K562 (cell line): ENCODE data around the gene SLC41A3. TPM values are rescaled to one million over a fixed set of nuclear protein-coding genes. Genes with fewer than 3 reads are reported as not detected.

Experiments
- ATAC-seq: fragments of 200-7000 bp; cut with Tn5 transposase; 3 replicates; pipeline ENCODE4 v1.9.1; 2020; ENCODE audit warnings: moderate library complexity
- BruUV-seq: library from RNA; stranded (reverse); fragments of 400-500 nt; replicated peaks from 2 replicates; lab custom pipeline; 2021; lab: Mats Ljungman, UMichigan
- CTCF ChIA-PET: fragments of 300-600 bp; formaldehyde crosslinking; extraction: SDS; loops from one replicate; lab custom pipeline; 2021; ENCODE audit warnings: low intra/inter-chr PET ratio; lab: Yijun Ruan, JAX
- POLR2A ChIA-PET: fragments of 300-600, 350-650 bp; sonication (Branson Sonifier 250); formaldehyde crosslinking; extraction: SDS; loops from one replicate; lab custom pipeline; 2021; ENCODE audit warnings: antibody characterized with exemption, inconsistent platforms; lab: Yijun Ruan, JAX
- DNase-seq, 4 experiments: peaks; one replicate each; pipeline versions ENCODE4 v3.0.0 to v3.0.0-alpha.2; 2011 to 2018; ENCODE audit warnings: low spot score in 3 of 4, mixed read lengths in 3 of 4; ENCODE audit errors: extremely low read depth in 1 of 4
- FAIRE-seq: peaks from 2 replicates; lab custom pipeline; 2011; peaks lifted over from hg19 to GRCh38; lab: Jason Lieb, UNC
- H2AFZ ChIP-seq: 2 replicates; pipeline ENCODE4 v1.6.0; 2011; ENCODE audit warnings: low read depth, low read length, control low read depth, inconsistent platforms
- H3K27ac ChIP-seq: fragments of 200-600 bp; 3 replicates; pipeline ENCODE4 v1.8.0; 2011; ENCODE audit warnings: low read depth, mild to moderate bottlenecking, control low read depth, inconsistent platforms, low read length, moderate library complexity, mixed read lengths; ENCODE audit errors: extremely low read depth
- H3K27me3 ChIP-seq, 2 experiments: fragments of 300-600 bp in 1 of 2; 2 replicates in 1 of 2; 3 replicates in 1 of 2; pipeline versions ENCODE4 v1.6.0 to v1.8.0; 2011; ENCODE audit warnings: inconsistent platforms in 2 of 2, low read length in 2 of 2, mild to moderate bottlenecking in 1 of 2, mixed read lengths in 1 of 2, moderate library complexity in 1 of 2; ENCODE audit not compliant: control insufficient read depth in 2 of 2, insufficient read depth in 2 of 2
- H3K36me3 ChIP-seq: fragments of 300-600 bp; 3 replicates; pipeline ENCODE4 v1.8.0; 2011; ENCODE audit warnings: mild to moderate bottlenecking, low read length, inconsistent platforms; ENCODE audit not compliant: control insufficient read depth, insufficient read depth
- H3K4me1 ChIP-seq, 2 experiments: fragments of 200-600 bp in 1 of 2; replicated peaks in 1 of 2; 2 replicates in 1 of 2; 3 replicates in 1 of 2; pipeline versions ENCODE4 v1.5.1 to v1.8.0; 2011; ENCODE audit warnings: inconsistent platforms in 2 of 2, low read length in 2 of 2, mild to moderate bottlenecking in 1 of 2, mixed read lengths in 1 of 2, moderate library complexity in 1 of 2; ENCODE audit not compliant: control insufficient read depth in 2 of 2, insufficient read depth in 2 of 2
- H3K4me2 ChIP-seq: 2 replicates; pipeline ENCODE4 v1.6.1; 2011; ENCODE audit warnings: low read length, control low read depth, inconsistent platforms, mixed read lengths; ENCODE audit not compliant: insufficient read depth
- H3K4me3 ChIP-seq: fragments of 200-600 bp; sonication (generic), shearing (Covaris generic); 2 replicates; pipeline ENCODE4 v1.5.1; 2016; ENCODE audit warnings: control low read depth, inconsistent platforms
- H3K79me2 ChIP-seq: fragments of 200-600 bp; 3 replicates; pipeline ENCODE4 v1.8.0; 2011; ENCODE audit warnings: low read length, inconsistent platforms; ENCODE audit not compliant: control insufficient read depth, insufficient read depth
- H3K9ac ChIP-seq, 2 experiments: 2 replicates each; pipeline versions ENCODE4 v1.6.0 to v1.6.1; 2011; ENCODE audit warnings: low read depth in 2 of 2, low read length in 2 of 2, control low read depth in 1 of 2, inconsistent platforms in 1 of 2, mild to moderate bottlenecking in 1 of 2, mixed read lengths in 1 of 2; ENCODE audit not compliant: insufficient read depth in 1 of 2
- H3K9me1 ChIP-seq: one replicate; pipeline ENCODE4 v1.6.0; 2011; ENCODE audit warnings: inconsistent platforms, mild to moderate bottlenecking, low read length, moderate library complexity; ENCODE audit not compliant: control insufficient read depth, insufficient read depth
- H3K9me3 ChIP-seq: replicated peaks from 2 replicates; pipeline ENCODE4 v1.5.1; 2011; ENCODE audit warnings: low read depth, low read length, inconsistent platforms; ENCODE audit not compliant: control insufficient read depth, insufficient read depth
- H4K20me1 ChIP-seq: replicated peaks from 2 replicates; pipeline ENCODE4 v1.6.1; 2011; ENCODE audit warnings: low read length, inconsistent platforms, mixed read lengths; ENCODE audit not compliant: control insufficient read depth, insufficient read depth
- CTCF ChIP-seq, 3 experiments: IDR thresholded peaks in 2 of 3; conservative IDR thresholded peaks in 1 of 3; 2 replicates each; pipeline ENCODE4 v1.5.1; 2011 to 2012; ENCODE audit warnings: low read length in 3 of 3, mild to moderate bottlenecking in 3 of 3, control low read depth in 2 of 3, improper control_type of control experiment in 1 of 3, inconsistent platforms in 1 of 3, low read depth in 1 of 3, mixed read lengths in 1 of 3, moderate library complexity in 1 of 3; ENCODE audit not compliant: insufficient read depth in 2 of 3
- MTA1 ChIP-seq: fragments of 450-650 bp; IDR thresholded peaks from 2 replicates; pipeline ENCODE4 v1.6.1; 2017; ENCODE audit warnings: borderline replicate concordance
- NELFE ChIP-seq: IDR thresholded peaks from 2 replicates; pipeline ENCODE4 v1.6.1; 2011; ENCODE audit warnings: mild to moderate bottlenecking; ENCODE audit not compliant: insufficient read depth, insufficient read length
- WGBS: fragments of 100-300 bp; shearing (Covaris generic); methylation state at CpG from one replicate; pipeline ENCODE4 v1.1.6; 2016; ENCODE audit warnings: low coverage, mixed read lengths; ENCODE audit not compliant: insufficient coverage; ENCODE audit errors: missing lambda C conversion rate; 5-methylcytosine and 5-hydroxymethylcytosine counted together
- in situ Hi-C: fragments of 300-500 bp; cut with MboI; formaldehyde crosslinking; loops from 4 replicates; pipeline ENCODE4 v1.15.0; 2018; ENCODE audit warnings: inconsistent platforms, mixed read lengths
- intact Hi-C: fragments of 100-400 bp; cut with micrococcal nuclease; formaldehyde crosslinking; loops from 2 replicates; pipeline ENCODE4 v1.14.2; 2022
- polyA plus RNA-seq, 8 experiments: library from polyadenylated mRNA; depleted of rRNA in 4 of 8; stranded (reverse) in 5 of 8; unstranded in 3 of 8; fragments of >200 nt; fragmentation: Nextera tagmentation in 2 of 8; fragmentation: Illumina TruSeq in 1 of 8; extraction: Ambion mirVana in 2 of 8; extraction: Trizol in 1 of 8; gene quantifications; 2 replicates each; pipeline versions ENCODE4 v1.2.1 to v1.2.3, GENCODE V29; 2011 to 2014; ENCODE audit warnings: inconsistent platforms in 1 of 8, missing spikeins in 1 of 8
- total RNA-seq, 7 experiments: library from RNA; depleted of rRNA in 6 of 7; stranded (reverse); fragments of >200 nt in 6 of 7; fragmentation: Illumina TruSeq in 2 of 7; extraction: Trizol in 2 of 7; gene quantifications; 2 replicates each; pipeline versions ENCODE4 v1.2.1 to v1.2.3, GENCODE V29; 2011 to 2021; ENCODE audit warnings: low replicate concordance in 1 of 7

Gene SLC41A3
- total and polyA plus RNA-seq, 9 of the 15 experiments (the other 6 are each of a cell fraction or from before 2014, with no cell fraction given): 4.1 to 20.7 (median 11.2) TPM

- Histone ChIP-seq H3K27me3 (peaks cover 2 to 61% of the 10 kb centered on the region in 2 experiments; a peak in 4 of 5 replicates), H3K36me3 (no peaks in the 10 kb centered on the region), H3K4me3 (no peak overlapping the region), H3K9me1 (no peaks in the 10 kb centered on the region), H4K20me1 (no peaks in the 10 kb centered on the region), H2AFZ (no peak overlapping the region), H3K4me1 (peaks cover 0 to 3% of the 10 kb centered on the region in 2 experiments; a peak in 2 of 5 replicates), H3K27ac (no peak overlapping the region), H3K9me3 (no peaks in the 10 kb centered on the region), H3K9ac (no peak overlapping the region), H3K4me2 (no peak overlapping the region), H3K79me2 (no peaks in the 10 kb centered on the region)
- in situ Hi-C loops: no loop called here
- intact Hi-C loops: no loop called here
- ChIA-PET POLR2A (interaction anchor here (0.6 kb wide), 1 partner anchor 96 kb away, joined by 3 read pairs; no protein-coding TSS in a partner anchor), CTCF (interaction anchor here (0.7 kb wide), 1 partner anchor 24 kb away, joined by 3 read pairs; no protein-coding TSS in a partner anchor)
- ATAC-seq: no peak
- 0 out of 6 replicates have a peak, but pooled peaks of 1 of the 3 experiments have one; percentile 7 for TF ChIP-seq CTCF (IDR thresholded peaks at IDR 0.05 in 2 of 3, conservative IDR thresholded peaks at IDR 0.05 in 1 of 3; ENCODE audit: insufficient read depth in 2 of 3, low read depth in 1 of 3, low read length in 3 of 3)
- no peak for TF ChIP-seq NELFE
- TF ChIP-seq MTA1: no peak
- FAIRE-seq: no peak
- no TSS peak for BruUV-seq
- 3% methylated on average over 4 of the region's 7 CpGs for WGBS
- DNase-seq: no peak
These were observed 20.2 kb upstream of the SLC41A3 start for GRCh38 chr3:126104028-126104635.
